GM23338 (cell line): ENCODE data around the gene NKD1. TPM values are rescaled to one million over a fixed set of nuclear protein-coding genes. Genes with fewer than 3 reads are reported as not detected.

Source experiments
- ATAC-seq: fragments of 200-7000 bp; cut with Tn5 transposase; 3 replicates; pipeline ENCODE4 v1.9.1; 2020
- DNase-seq: peaks from one replicate; pipeline ENCODE4 v3.0.0-alpha.2; 2015; ENCODE audit warnings: low spot score
- H2AFZ ChIP-seq: fragments of 200-600 bp; sonication (generic); 2 replicates; pipeline ENCODE4 v1.8.0; 2016; ENCODE audit warnings: antibody characterized with exemption, mild to moderate bottlenecking, moderate library complexity
- H3F3A ChIP-seq: fragments of 200-600 bp; sonication (generic); replicated peaks from 2 replicates; pipeline ENCODE4 v1.8.0; 2017; ENCODE audit warnings: antibody characterized with exemption, mixed run types, low read depth
- H3K27ac ChIP-seq: fragments of 200-600 bp; sonication (generic); 2 replicates; pipeline ENCODE4 v1.6.1; 2016; ENCODE audit warnings: low read depth
- H3K27me3 ChIP-seq: fragments of 200-600 bp; sonication (generic); 2 replicates; pipeline ENCODE4 v1.8.0; 2016; ENCODE audit warnings: mild to moderate bottlenecking, mixed run types, moderate library complexity; ENCODE audit not compliant: insufficient read depth
- H3K36me3 ChIP-seq: fragments of 200-600 bp; sonication (generic); 2 replicates; pipeline ENCODE4 v1.8.0; 2016; ENCODE audit warnings: mild to moderate bottlenecking; ENCODE audit not compliant: insufficient read depth
- H3K4me1 ChIP-seq: fragments of 200-600 bp; sonication (generic); 2 replicates; pipeline ENCODE4 v1.8.0; 2016; ENCODE audit warnings: mild to moderate bottlenecking, moderate library complexity; ENCODE audit not compliant: insufficient read depth
- H3K4me2 ChIP-seq: fragments of 200-600 bp; sonication (generic); 2 replicates; pipeline ENCODE4 v1.7.1; 2017; ENCODE audit warnings: mixed run types
- H3K4me3 ChIP-seq: fragments of 200-600 bp; sonication (generic); 2 replicates; pipeline ENCODE4 v1.6.1; 2016; ENCODE audit warnings: mixed run types
- H3K79me2 ChIP-seq: fragments of 200-600 bp; sonication (generic); replicated peaks from 2 replicates; pipeline ENCODE4 v1.8.0; 2017; ENCODE audit warnings: mild to moderate bottlenecking; ENCODE audit not compliant: insufficient read depth
- H3K9me2 ChIP-seq: fragments of 200-600 bp; sonication (generic); 2 replicates; pipeline ENCODE4 v1.8.0; 2017; ENCODE audit not compliant: insufficient read depth
- H4K20me1 ChIP-seq: fragments of 200-600 bp; sonication (generic); replicated peaks from 2 replicates; pipeline ENCODE4 v1.8.0; 2017; ENCODE audit warnings: mild to moderate bottlenecking; ENCODE audit not compliant: insufficient read depth
- H3K27ac Mint-ChIP-seq: 2 replicates; pipeline ENCODE4 v1.8.0; 2020; ENCODE audit warnings: inconsistent platforms, mild to moderate bottlenecking, moderate library complexity, mixed read lengths
- H3K27me3 Mint-ChIP-seq: 3 replicates; pipeline ENCODE4 v1.8.0; 2022; ENCODE audit warnings: low read depth, mild to moderate bottlenecking, moderate library complexity, mixed read lengths, inconsistent platforms; ENCODE audit not compliant: insufficient read depth, poor library complexity
- H3K36me3 Mint-ChIP-seq: 3 replicates; pipeline ENCODE4 v1.8.0; 2021; ENCODE audit warnings: low read depth, mild to moderate bottlenecking, inconsistent platforms, moderate library complexity, mixed read lengths
- H3K4me1 Mint-ChIP-seq: 3 replicates; pipeline ENCODE4 v1.8.0; 2020; ENCODE audit warnings: mild to moderate bottlenecking, inconsistent platforms, mixed read lengths
- H3K4me3 Mint-ChIP-seq: 3 replicates; pipeline ENCODE4 v1.8.0; 2021; ENCODE audit warnings: moderate library complexity, mild to moderate bottlenecking, inconsistent platforms, mixed read lengths
- H3K9me3 Mint-ChIP-seq: 3 replicates; pipeline ENCODE4 v1.8.0; 2020; ENCODE audit warnings: moderate library complexity, mild to moderate bottlenecking, inconsistent platforms, mixed read lengths
- CREB1 ChIP-seq: fragments of 250-450 bp; sonication (Bioruptor Pico); IDR thresholded peaks from 2 replicates; pipeline ENCODE4 v1.5.0; 2020; ENCODE audit warnings: low read depth, mild to moderate bottlenecking, moderate library complexity
- ETS1 ChIP-seq: IDR thresholded peaks from 2 replicates; pipeline ENCODE4 v1.6.1; 2016; ENCODE audit warnings: antibody characterized with exemption
- EZH2 ChIP-seq: fragments of 200-600 bp; sonication (generic); IDR thresholded peaks from one replicate; pipeline ENCODE4 v1.8.0; 2017; ENCODE audit warnings: antibody characterized with exemption, mild to moderate bottlenecking, low read depth; ENCODE audit not compliant: unreplicated experiment
- EZH2phosphoT487 ChIP-seq: fragments of 200-600 bp; sonication (generic); IDR thresholded peaks from one replicate; pipeline ENCODE4 v1.8.1; 2018; ENCODE audit warnings: antibody characterized with exemption; ENCODE audit not compliant: unreplicated experiment
- JUNB ChIP-seq: IDR thresholded peaks from one replicate; pipeline ENCODE4 v1.6.1; 2016; ENCODE audit warnings: antibody characterized with exemption; ENCODE audit not compliant: unreplicated experiment
- NANOG ChIP-seq: IDR thresholded peaks from 2 replicates; pipeline ENCODE4 v1.6.1; 2016; ENCODE audit warnings: antibody characterized with exemption, borderline replicate concordance
- POLR2AphosphoS5 ChIP-seq: IDR thresholded peaks from 2 replicates; pipeline ENCODE4 v1.6.1; 2016; ENCODE audit warnings: antibody characterized with exemption, low read depth
- STAT1 ChIP-seq: IDR thresholded peaks from one replicate; pipeline ENCODE4 v1.6.1; 2016; ENCODE audit warnings: antibody characterized with exemption; ENCODE audit not compliant: unreplicated experiment
- ZNF114 ChIP-seq: fragments of 250-450 bp; sonication (Bioruptor Pico); IDR thresholded peaks from 2 replicates; pipeline ENCODE4 v1.5.0; 2020; ENCODE audit warnings: mild to moderate bottlenecking, moderate library complexity
- ZNF331 ChIP-seq: fragments of 250-450 bp; sonication (Bioruptor Pico); IDR thresholded peaks from 2 replicates; pipeline ENCODE4 v1.5.0; 2020; ENCODE audit warnings: low read depth, mild to moderate bottlenecking, moderate library complexity
- polyA plus RNA-seq: library from polyadenylated mRNA; unstranded; fragments of >200 nt; fragmentation: Nextera tagmentation; extraction: Ambion mirVana; gene quantifications from 2 replicates; pipeline ENCODE4 v1.2.1, GENCODE V29; 2016
- total RNA-seq: library from RNA; depleted of rRNA; stranded (reverse); fragments of >200 nt; shearing (Covaris generic); gene quantifications from 2 replicates; pipeline ENCODE4 v1.2.3, GENCODE V29; 2014
- TF ChIP-seq, protein P1 (sequence below): IDR thresholded peaks from one replicate; pipeline ENCODE4 v1.6.1; 2018; ENCODE audit warnings: antibody characterized with exemption; ENCODE audit not compliant: unreplicated experiment
- TF ChIP-seq, protein P2 (sequence below), 2 experiments: fragments of 200-600 bp in 1 of 2; sonication (generic) in 1 of 2; conservative IDR thresholded peaks; 2 replicates each; pipeline versions ENCODE4 v1.5.1 to v1.6.1; 2016 to 2017; ENCODE audit warnings: antibody characterized with exemption in 2 of 2, low read depth in 2 of 2, mild to moderate bottlenecking in 2 of 2, moderate library complexity in 1 of 2

Gene NKD1
- total and polyA plus RNA-seq, 2 experiments from 2014 or later: 2.1 to 2.3 TPM

DNA sequence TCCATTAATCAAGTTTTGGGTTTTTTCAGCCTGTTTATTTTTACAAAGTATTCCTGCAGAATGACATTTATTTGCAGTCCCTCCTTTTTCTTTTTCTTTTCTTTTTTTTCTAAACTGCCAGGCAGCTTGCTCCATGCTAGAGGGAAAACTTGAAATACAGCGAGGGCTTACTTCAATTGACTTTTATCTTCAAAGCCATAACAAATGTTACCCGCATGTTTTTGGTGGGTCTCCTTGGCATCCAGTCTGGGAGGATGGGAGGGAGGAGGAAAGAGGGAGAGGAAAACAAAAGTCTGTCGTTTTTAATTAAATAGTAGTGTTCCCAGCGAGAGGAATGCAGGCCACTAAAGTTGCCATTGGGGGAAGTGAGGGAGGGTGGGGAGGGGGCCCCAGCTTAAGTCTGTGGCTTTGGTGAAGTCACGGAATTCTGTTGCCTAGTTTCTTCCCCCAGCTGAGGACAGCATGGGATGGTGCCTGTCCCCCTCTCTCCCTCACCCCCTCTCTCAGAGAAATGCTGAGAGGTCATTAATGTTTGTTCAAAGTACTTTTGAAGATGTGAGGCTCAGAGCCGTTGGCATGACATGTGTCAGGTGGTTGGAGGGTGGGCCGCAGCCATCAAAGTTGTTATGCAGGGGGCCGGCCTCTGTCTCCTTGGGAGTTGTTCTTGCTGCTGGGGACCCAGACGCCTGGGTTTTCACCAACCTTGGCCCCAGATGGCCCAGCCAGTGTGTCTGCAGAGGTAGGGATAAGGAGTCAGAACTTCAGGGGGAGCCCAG is 2.9 kb downstream of the NKD1 start:
- Histone ChIP-seq H3F3A (no peaks in the 10 kb centered on the region), H2AFZ (no peak overlapping the region), H3K27me3 (peaks cover 43% of the 10 kb centered on the region), H3K79me2 (no peaks in the 10 kb centered on the region), H3K27ac (no peak overlapping the region), H3K36me3 (no peaks in the 10 kb centered on the region), H3K4me2 (no peak overlapping the region), H3K4me1 (no peaks in the 10 kb centered on the region), H3K9me2 (no peaks in the 10 kb centered on the region), H4K20me1 (peaks cover 4% of the 10 kb centered on the region; the same call in 1 of the 2 replicates), H3K4me3 (no peak overlapping the region)
- Mint-ChIP-seq H3K9me3 (no peaks in the 10 kb centered on the region; the same call in 2 of the 3 replicates), H3K4me1 (peaks cover 5% of the 10 kb centered on the region; the same call in 2 of the 3 replicates), H3K36me3 (no peaks in the 10 kb centered on the region), H3K27ac (no peak overlapping the region), H3K27me3 (peaks cover 30% of the 10 kb centered on the region), H3K4me3 (peak overlapping the region; percentile 32; the same call in 1 of the 3 replicates)
- DNase-seq: peak; percentile 17
- no peak for ATAC-seq
- no peak for TF ChIP-seq ZNF114
- no peak for TF ChIP-seq STAT1
- TF ChIP-seq POLR2AphosphoS5: no peak
- no peak for TF ChIP-seq ETS1
- no peak for TF ChIP-seq EZH2

- Histone ChIP-seq H3K4me3 (no peak overlapping the region), H3K4me1 (no peaks in the 10 kb centered on the region), H3K36me3 (no peaks in the 10 kb centered on the region), H3K4me2 (no peak overlapping the region), H2AFZ (no peak overlapping the region), H4K20me1 (peaks cover 4% of the 10 kb centered on the region; the same call in 1 of the 2 replicates), H3K79me2 (no peaks in the 10 kb centered on the region), H3K9me2 (no peaks in the 10 kb centered on the region), H3F3A (no peaks in the 10 kb centered on the region), H3K27me3 (peaks cover 28% of the 10 kb centered on the region), H3K27ac (no peak overlapping the region)
- H3K27me3 Mint-ChIP-seq: peaks cover 25% of the 10 kb centered on the region
- peaks cover 5% of the 10 kb centered on the region; the same call in 2 of the 3 replicates for H3K4me1 Mint-ChIP-seq
- peaks cover 8% of the 10 kb centered on the region; the same call in 2 of the 3 replicates for H3K36me3 Mint-ChIP-seq
- H3K9me3 Mint-ChIP-seq: peaks cover 9% of the 10 kb centered on the region
- DNase-seq (no peak), ATAC-seq (no peak)
- no peak overlapping the region for H3K27ac Mint-ChIP-seq
- H3K4me3 Mint-ChIP-seq: no peak overlapping the region
- no peak for TF ChIP-seq EZH2
- TF ChIP-seq, protein P1, sequence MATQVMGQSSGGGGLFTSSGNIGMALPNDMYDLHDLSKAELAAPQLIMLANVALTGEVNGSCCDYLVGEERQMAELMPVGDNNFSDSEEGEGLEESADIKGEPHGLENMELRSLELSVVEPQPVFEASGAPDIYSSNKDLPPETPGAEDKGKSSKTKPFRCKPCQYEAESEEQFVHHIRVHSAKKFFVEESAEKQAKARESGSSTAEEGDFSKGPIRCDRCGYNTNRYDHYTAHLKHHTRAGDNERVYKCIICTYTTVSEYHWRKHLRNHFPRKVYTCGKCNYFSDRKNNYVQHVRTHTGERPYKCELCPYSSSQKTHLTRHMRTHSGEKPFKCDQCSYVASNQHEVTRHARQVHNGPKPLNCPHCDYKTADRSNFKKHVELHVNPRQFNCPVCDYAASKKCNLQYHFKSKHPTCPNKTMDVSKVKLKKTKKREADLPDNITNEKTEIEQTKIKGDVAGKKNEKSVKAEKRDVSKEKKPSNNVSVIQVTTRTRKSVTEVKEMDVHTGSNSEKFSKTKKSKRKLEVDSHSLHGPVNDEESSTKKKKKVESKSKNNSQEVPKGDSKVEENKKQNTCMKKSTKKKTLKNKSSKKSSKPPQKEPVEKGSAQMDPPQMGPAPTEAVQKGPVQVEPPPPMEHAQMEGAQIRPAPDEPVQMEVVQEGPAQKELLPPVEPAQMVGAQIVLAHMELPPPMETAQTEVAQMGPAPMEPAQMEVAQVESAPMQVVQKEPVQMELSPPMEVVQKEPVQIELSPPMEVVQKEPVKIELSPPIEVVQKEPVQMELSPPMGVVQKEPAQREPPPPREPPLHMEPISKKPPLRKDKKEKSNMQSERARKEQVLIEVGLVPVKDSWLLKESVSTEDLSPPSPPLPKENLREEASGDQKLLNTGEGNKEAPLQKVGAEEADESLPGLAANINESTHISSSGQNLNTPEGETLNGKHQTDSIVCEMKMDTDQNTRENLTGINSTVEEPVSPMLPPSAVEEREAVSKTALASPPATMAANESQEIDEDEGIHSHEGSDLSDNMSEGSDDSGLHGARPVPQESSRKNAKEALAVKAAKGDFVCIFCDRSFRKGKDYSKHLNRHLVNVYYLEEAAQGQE: no peak
- no peak for TF ChIP-seq JUNB
- TF ChIP-seq ZNF114: no peak
- no peak for TF ChIP-seq STAT1
- TF ChIP-seq, protein P2, sequence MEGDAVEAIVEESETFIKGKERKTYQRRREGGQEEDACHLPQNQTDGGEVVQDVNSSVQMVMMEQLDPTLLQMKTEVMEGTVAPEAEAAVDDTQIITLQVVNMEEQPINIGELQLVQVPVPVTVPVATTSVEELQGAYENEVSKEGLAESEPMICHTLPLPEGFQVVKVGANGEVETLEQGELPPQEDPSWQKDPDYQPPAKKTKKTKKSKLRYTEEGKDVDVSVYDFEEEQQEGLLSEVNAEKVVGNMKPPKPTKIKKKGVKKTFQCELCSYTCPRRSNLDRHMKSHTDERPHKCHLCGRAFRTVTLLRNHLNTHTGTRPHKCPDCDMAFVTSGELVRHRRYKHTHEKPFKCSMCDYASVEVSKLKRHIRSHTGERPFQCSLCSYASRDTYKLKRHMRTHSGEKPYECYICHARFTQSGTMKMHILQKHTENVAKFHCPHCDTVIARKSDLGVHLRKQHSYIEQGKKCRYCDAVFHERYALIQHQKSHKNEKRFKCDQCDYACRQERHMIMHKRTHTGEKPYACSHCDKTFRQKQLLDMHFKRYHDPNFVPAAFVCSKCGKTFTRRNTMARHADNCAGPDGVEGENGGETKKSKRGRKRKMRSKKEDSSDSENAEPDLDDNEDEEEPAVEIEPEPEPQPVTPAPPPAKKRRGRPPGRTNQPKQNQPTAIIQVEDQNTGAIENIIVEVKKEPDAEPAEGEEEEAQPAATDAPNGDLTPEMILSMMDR (conservative IDR thresholded peaks at IDR 0.05; ENCODE audit: low read depth in 2 of 2): no peak
- TF ChIP-seq ETS1: no peak
- no peak for TF ChIP-seq NANOG
- TF ChIP-seq EZH2phosphoT487: no peak
- no peak for TF ChIP-seq CREB1
- TF ChIP-seq ZNF331 (CRISPR knock-in tag): no peak
- no peak for TF ChIP-seq POLR2AphosphoS5
These were observed 4.4 kb downstream of the NKD1 start for GRCh38 chr16:50552476-50553101.
